ENCODE measurements around the gene RAPGEF5. TPM values are rescaled to one million over a fixed set of nuclear protein-coding genes. Genes with fewer than 3 reads are reported as not detected.

RAPGEF5 gene
- total RNA-seq, 1 donor from 2014 or later, result 43.9 TPM

- DNase-seq, result no peak
These were observed 101.1 kb downstream of the RAPGEF5 start for GRCh38 chr7:22255834-22256233.

GRCh38 chr7:22255342-22255741 lies 101.6 kb downstream of the RAPGEF5 start:
- no peak for DNase-seq

GRCh38 chr7:22252936-22253536 lies 103.9 kb downstream of the RAPGEF5 start:
- no peak for DNase-seq

GRCh38 chr7:22252016-22252415 lies 104.9 kb downstream of the RAPGEF5 start:
- DNase-seq, result no peak

GRCh38 chr7:22251281-22251680 lies 105.7 kb downstream of the RAPGEF5 start:
- no peak for DNase-seq

GRCh38 chr7:22250390-22250789 lies 106.6 kb downstream of the RAPGEF5 start:
- DNase-seq, result no peak

GRCh38 chr7:22248111-22248809 lies 108.7 kb downstream of the RAPGEF5 start:
- DNase-seq, result no peak

- no peak for DNase-seq
These were observed 115.1 kb downstream of the RAPGEF5 start for GRCh38 chr7:22241805-22242390.

- no peak for DNase-seq
These were observed 115.9 kb downstream of the RAPGEF5 start for GRCh38 chr7:22240904-22241571.

GRCh38 chr7:22238354-22239311 lies 118.3 kb downstream of the RAPGEF5 start:
- DNase-seq, result no peak

- DNase-seq, result no peak
These were observed 121.8 kb downstream of the RAPGEF5 start for GRCh38 chr7:22235134-22235533.

- DNase-seq, result no peak
These were observed 122.7 kb downstream of the RAPGEF5 start for GRCh38 chr7:22234227-22234626.

- no peak for DNase-seq
These were observed 125.1 kb downstream of the RAPGEF5 start for GRCh38 chr7:22231806-22232205.

- DNase-seq, result no peak
These were observed 125.8 kb downstream of the RAPGEF5 start for GRCh38 chr7:22231141-22231540.

- DNase-seq, result no peak
These were observed 126.7 kb downstream of the RAPGEF5 start for GRCh38 chr7:22230238-22230637.

GRCh38 chr7:22229148-22229547 lies 127.8 kb downstream of the RAPGEF5 start:
- no peak for DNase-seq

- no peak for DNase-seq
These were observed 133.1 kb downstream of the RAPGEF5 start for GRCh38 chr7:22223807-22224206.

GRCh38 chr7:22220941-22221340 lies 136.0 kb downstream of the RAPGEF5 start:
- no peak for DNase-seq

- DNase-seq, result peak; percentile 14
These were observed 137.0 kb downstream of the RAPGEF5 start for GRCh38 chr7:22219739-22220493.

GRCh38 chr7:22219036-22219435 lies 137.9 kb downstream of the RAPGEF5 start:
- peak; percentile 37 for DNase-seq

- no peak for DNase-seq
These were observed 140.0 kb downstream of the RAPGEF5 start for GRCh38 chr7:22216832-22217475.

Measured in skin of body (tissue), 2 donors.